ENCODE measurements around the gene AKT2. TPM values are rescaled to one million over a fixed set of nuclear protein-coding genes. Genes with fewer than 3 reads are reported as not detected.

Gene AKT2
- total RNA-seq, 1 donor from 2014 or later, result 99.9 TPM

DNA sequence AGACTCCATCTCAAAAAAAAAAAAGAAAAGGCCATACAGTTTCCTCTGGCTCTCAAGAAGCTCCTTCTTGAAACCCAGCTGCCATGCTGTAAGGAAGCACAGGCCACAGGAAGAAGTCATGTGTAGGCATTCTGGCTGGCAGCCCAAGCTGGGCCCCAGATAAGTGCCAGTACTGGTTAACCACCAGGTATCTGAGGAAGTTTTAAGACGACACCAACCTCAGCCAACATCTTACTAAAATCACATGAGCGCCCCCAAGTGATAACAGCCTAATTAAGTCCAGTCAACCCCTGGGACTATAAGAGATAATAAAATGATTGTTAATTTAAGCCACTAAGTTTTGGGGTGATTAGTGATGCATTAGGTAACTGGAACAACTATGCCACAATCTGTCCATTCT lies 27.4 kb upstream of the AKT2 start:
- DNase-seq (ENCODE audit: low spot score), result no peak
- H3K4me1 Mint-ChIP-seq (ENCODE audit: low read depth), result no peaks in the 10 kb centered on the region
- H3K27ac Mint-ChIP-seq (ENCODE audit: unreplicated experiment), result no peak overlapping the region
- H3K36me3 Mint-ChIP-seq (ENCODE audit: low read depth), result peaks cover 3% of the 10 kb centered on the region
- TF ChIP-seq CTCF (IDR thresholded peaks at IDR 0.05), result no peak
- H3K9me3 Mint-ChIP-seq (ENCODE audit: low read depth), result no peaks in the 10 kb centered on the region
- H3K4me3 Mint-ChIP-seq (ENCODE audit: unreplicated experiment), result no peak overlapping the region
- H3K27me3 Mint-ChIP-seq (ENCODE audit: low read depth), result no peaks in the 10 kb centered on the region

GRCh38 chr19:40309666-40310065 lies 24.5 kb upstream of the AKT2 start:
- Mint-ChIP-seq H3K27me3 (ENCODE audit: low read depth) (no peaks in the 10 kb centered on the region), H3K27ac (ENCODE audit: unreplicated experiment) (no peak overlapping the region), H3K4me3 (ENCODE audit: unreplicated experiment) (no peak overlapping the region), H3K9me3 (ENCODE audit: low read depth) (no peaks in the 10 kb centered on the region), H3K36me3 (ENCODE audit: low read depth) (no peaks in the 10 kb centered on the region), H3K4me1 (ENCODE audit: low read depth) (peaks cover 5% of the 10 kb centered on the region)
- no peak for DNase-seq (ENCODE audit: low spot score)
- TF ChIP-seq CTCF (IDR thresholded peaks at IDR 0.05), result no peak

DNA sequence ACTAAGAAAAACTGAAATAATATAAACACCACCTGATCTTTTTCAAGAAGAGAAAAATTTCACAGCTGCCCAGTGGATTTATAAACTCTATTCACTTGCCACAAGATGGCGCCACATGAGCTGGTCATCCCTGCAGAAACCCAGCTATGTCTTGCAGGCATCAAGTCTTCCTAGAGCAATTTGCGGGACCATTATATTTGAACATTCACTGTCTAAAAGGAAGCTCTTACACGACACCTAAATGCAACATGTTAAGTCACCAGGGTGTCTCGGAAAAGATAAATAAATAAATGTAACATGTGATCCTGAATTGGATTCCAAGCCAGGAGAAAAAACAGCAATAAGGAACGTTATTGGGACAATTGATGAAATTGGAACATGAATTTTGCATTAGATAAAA lies 20.3 kb upstream of the AKT2 start:
- H3K27ac Mint-ChIP-seq (ENCODE audit: unreplicated experiment), result no peak overlapping the region

DNA sequence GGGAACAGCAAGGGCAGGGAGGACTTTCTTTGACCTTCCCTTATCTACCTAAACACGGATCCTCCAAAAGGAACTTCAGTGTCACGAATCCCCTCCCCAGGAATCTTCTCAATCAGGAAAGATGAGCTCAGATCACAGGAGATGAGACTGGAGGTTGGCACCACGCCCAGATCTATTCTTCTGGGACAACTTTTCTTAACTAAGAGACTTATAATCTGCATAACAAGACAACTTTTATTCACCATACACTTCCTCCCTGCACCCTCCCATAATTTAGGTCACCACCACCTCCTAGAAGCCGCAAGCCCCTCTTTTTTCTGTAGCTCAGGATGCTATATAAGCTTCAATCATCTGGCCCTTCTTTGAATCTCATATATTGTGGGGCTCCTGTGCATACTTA lies 19.2 kb upstream of the AKT2 start:
- H3K4me1 Mint-ChIP-seq (ENCODE audit: low read depth), result peaks cover 5% of the 10 kb centered on the region
- no peaks in the 10 kb centered on the region for H3K9me3 Mint-ChIP-seq (ENCODE audit: low read depth)
- TF ChIP-seq CTCF (IDR thresholded peaks at IDR 0.05), result no peak
- no peak overlapping the region for H3K4me3 Mint-ChIP-seq (ENCODE audit: unreplicated experiment)
- H3K36me3 Mint-ChIP-seq (ENCODE audit: low read depth), result peaks cover 1% of the 10 kb centered on the region
- DNase-seq (ENCODE audit: low spot score), result peak; percentile 4
- H3K27me3 Mint-ChIP-seq (ENCODE audit: low read depth), result no peaks in the 10 kb centered on the region
- H3K27ac Mint-ChIP-seq (ENCODE audit: unreplicated experiment), result no peak overlapping the region

More for the DNA sequence above, 20.3 kb upstream of the AKT2 start:
- Mint-ChIP-seq H3K9me3 (ENCODE audit: low read depth) (no peaks in the 10 kb centered on the region), H3K36me3 (ENCODE audit: low read depth) (peaks cover 1% of the 10 kb centered on the region), H3K27me3 (ENCODE audit: low read depth) (no peaks in the 10 kb centered on the region), H3K4me1 (ENCODE audit: low read depth) (peaks cover 5% of the 10 kb centered on the region), H3K4me3 (ENCODE audit: unreplicated experiment) (no peak overlapping the region)
- no peak for DNase-seq (ENCODE audit: low spot score)
- TF ChIP-seq CTCF (IDR thresholded peaks at IDR 0.05), result peak; percentile 92

GRCh38 chr19:40303765-40304164 lies 18.6 kb upstream of the AKT2 start:
- peak; percentile 17 for DNase-seq (ENCODE audit: low spot score)
- no peak for TF ChIP-seq CTCF (IDR thresholded peaks at IDR 0.05)
- Mint-ChIP-seq H3K4me1 (ENCODE audit: low read depth) (peaks cover 5% of the 10 kb centered on the region), H3K9me3 (ENCODE audit: low read depth) (no peaks in the 10 kb centered on the region), H3K27ac (ENCODE audit: unreplicated experiment) (no peak overlapping the region), H3K27me3 (ENCODE audit: low read depth) (no peaks in the 10 kb centered on the region), H3K4me3 (ENCODE audit: unreplicated experiment) (no peak overlapping the region), H3K36me3 (ENCODE audit: low read depth) (peaks cover 1% of the 10 kb centered on the region)

Data from chondrocyte (in vitro differentiated cells).